Stimulated activated CD8-positive, alpha-beta memory T cell treated with anti-CD3 and anti-CD28 coated beads, Interleukin-15, amount 100 ng/mL, for 1 hour (primary cell): ENCODE measurements around the gene KCNQ1.

Experiments used
- DNase-seq: peaks from one replicate; pipeline ENCODE4 v3.0.0-alpha.2; 2020; ENCODE audit warnings: low read depth

KCNQ1 gene

GRCh38 chr11:2581151-2581930 is 136.5 kb downstream of the KCNQ1 start:
- DNase-seq, result no peak

- DNase-seq, result no peak
Measured at GRCh38 chr11:2581931-2582350, 137.1 kb downstream of the KCNQ1 start.

GRCh38 chr11:2582351-2582945 is 137.6 kb downstream of the KCNQ1 start:
- DNase-seq, result no peak

- DNase-seq, result no peak
Measured at GRCh38 chr11:2582946-2583604, 138.3 kb downstream of the KCNQ1 start.

- no peak for DNase-seq
Measured at GRCh38 chr11:2583605-2583958, 138.8 kb downstream of the KCNQ1 start.

GRCh38 chr11:2584434-2584811 is 139.6 kb downstream of the KCNQ1 start:
- no peak for DNase-seq

- no peak for DNase-seq
Measured at GRCh38 chr11:2584812-2585565, 140.2 kb downstream of the KCNQ1 start.

GRCh38 chr11:2585566-2586086 is 140.8 kb downstream of the KCNQ1 start:
- no peak for DNase-seq

- no peak for DNase-seq
Measured at GRCh38 chr11:2586087-2586792, 141.4 kb downstream of the KCNQ1 start.

GRCh38 chr11:2586793-2587131 is 142.0 kb downstream of the KCNQ1 start:
- DNase-seq, result no peak

- no peak for DNase-seq
Measured at GRCh38 chr11:2587132-2587930, 142.5 kb downstream of the KCNQ1 start.

GRCh38 chr11:2587976-2588748 is 143.4 kb downstream of the KCNQ1 start:
- no peak for DNase-seq

- DNase-seq, result no peak
Measured at GRCh38 chr11:2588809-2589537, 144.2 kb downstream of the KCNQ1 start.

GRCh38 chr11:2589538-2589934 is 144.7 kb downstream of the KCNQ1 start:
- DNase-seq, result no peak

- DNase-seq, result no peak
Measured at GRCh38 chr11:2590131-2590964, 145.5 kb downstream of the KCNQ1 start.

- DNase-seq, result no peak
Measured at GRCh38 chr11:2590965-2591754, 146.4 kb downstream of the KCNQ1 start.

GRCh38 chr11:2591805-2592204 is 147.0 kb downstream of the KCNQ1 start:
- DNase-seq, result no peak
